ENCODE results near the gene MYO7A.

DNA sequence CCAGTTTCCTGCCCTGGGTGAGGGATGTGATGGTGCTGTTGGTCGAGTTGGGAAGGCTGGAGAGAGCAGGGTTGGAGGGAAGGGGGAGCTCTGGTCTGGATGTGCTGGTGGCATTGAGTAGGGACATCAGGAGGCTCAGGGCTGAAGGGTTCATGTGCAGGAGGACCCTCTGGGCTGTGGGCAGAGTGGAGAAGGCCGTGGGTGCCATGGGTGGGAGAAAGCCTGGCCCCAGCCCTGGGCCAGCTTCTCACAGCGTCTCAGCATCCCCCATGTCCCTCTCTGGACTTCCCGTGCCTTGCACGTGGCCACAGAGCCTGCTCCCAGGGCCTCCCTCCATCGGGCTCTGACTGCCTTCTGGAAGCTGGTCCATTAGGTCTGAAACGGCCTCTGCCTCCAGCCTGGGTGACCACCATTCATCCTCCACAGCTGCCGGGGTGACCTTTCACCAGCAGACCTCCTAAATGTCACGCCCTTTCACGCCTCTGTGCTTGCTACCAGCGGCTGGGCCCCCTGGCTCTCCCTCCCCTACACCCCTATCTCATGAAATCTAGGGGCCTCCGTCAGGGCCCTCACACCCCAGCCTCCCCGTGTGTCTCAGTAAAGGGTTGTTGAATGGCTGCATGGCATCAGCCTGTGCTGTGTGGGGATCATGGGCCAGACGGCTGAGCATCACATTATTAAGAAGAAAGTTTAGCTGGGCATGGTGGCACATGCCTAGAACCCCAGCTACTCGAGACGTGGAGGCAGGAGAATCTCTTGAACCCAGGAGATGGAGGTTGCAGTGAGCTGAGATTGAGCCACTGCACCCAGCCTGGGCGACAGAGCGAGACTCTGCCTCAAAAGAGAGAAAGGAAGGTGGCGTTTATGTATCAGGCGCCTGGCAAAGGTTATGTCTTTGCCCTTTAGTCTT, 25.5 kb downstream of the MYO7A start:
- no peak for TF ChIP-seq CTCF (IDR thresholded peaks at IDR 0.05)
- TF ChIP-seq POLR2A (IDR thresholded peaks at IDR 0.05), result no peak
- TF ChIP-seq POLR2AphosphoS5 (IDR thresholded peaks at IDR 0.05), result no peak
